A549 (cell line): Measurements from ENCODE around the gene OR52R1.

Experiments used
- CBX8 ChIP-seq: fragments of 200-600 bp; sonication (generic); IDR thresholded peaks from 2 replicates; pipeline ENCODE4 v1.6.1; 2016
- KDM1A ChIP-seq: fragments of 200-600 bp; sonication (generic); IDR thresholded peaks from 2 replicates; pipeline ENCODE4 v1.6.1; 2016; ENCODE audit warnings: low read depth, mild to moderate bottlenecking
- MYC ChIP-seq: IDR thresholded peaks from 2 replicates; pipeline ENCODE4 v1.6.1; 2012; ENCODE audit warnings: mild to moderate bottlenecking, inconsistent platforms, low read length, improper control_type of control experiment, borderline replicate concordance
- RAD21 ChIP-seq, 2 experiments: fragments of >200 bp in 1 of 2; sonication (Bioruptor Twin) in 1 of 2; formaldehyde crosslinking in 1 of 2; IDR thresholded peaks in 1 of 2; conservative IDR thresholded peaks in 1 of 2; 2 replicates in 1 of 2; 3 replicates in 1 of 2; pipeline ENCODE4 v1.6.1; 2012 to 2018; ENCODE audit warnings: inconsistent platforms in 1 of 2
- TF ChIP-seq, protein P1 (sequence below): fragments of >200 bp; sonication (Bioruptor Twin); formaldehyde crosslinking; IDR thresholded peaks from 3 replicates; pipeline ENCODE4 v1.5.1; 2016
- TF ChIP-seq, protein P2 (sequence below): fragments of 200-600 bp; sonication (generic); IDR thresholded peaks from 2 replicates; pipeline ENCODE4 v1.6.1; 2016; ENCODE audit warnings: antibody characterized with exemption, mild to moderate bottlenecking, moderate library complexity
- TF ChIP-seq, protein P3 (sequence below): fragments of 250-450 bp; sonication (Bioruptor Pico); IDR thresholded peaks from 2 replicates; pipeline ENCODE4 v1.5.0; 2021; ENCODE audit warnings: mild to moderate bottlenecking, moderate library complexity, borderline replicate concordance

DNA sequence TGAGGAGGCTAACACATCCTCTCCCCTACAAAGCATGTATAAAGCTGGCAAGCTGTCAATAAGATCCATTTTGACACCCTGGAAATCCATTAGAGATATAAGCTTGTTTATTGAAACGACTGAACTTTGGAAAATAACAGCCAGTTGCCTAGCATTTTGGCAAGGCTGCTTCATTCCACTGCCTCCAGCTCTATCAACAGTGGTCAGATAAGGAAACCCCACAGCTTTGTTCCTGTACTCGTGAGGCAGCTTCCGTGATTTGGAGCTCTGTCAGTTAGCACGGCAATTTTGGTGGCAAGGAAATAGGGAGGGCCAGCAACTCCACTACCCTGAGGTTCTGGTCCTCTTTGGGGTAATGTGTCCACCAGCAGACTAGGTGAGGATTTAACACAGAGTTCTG is 46.9 kb upstream of the OR52R1 start:
- TF ChIP-seq, protein P1, sequence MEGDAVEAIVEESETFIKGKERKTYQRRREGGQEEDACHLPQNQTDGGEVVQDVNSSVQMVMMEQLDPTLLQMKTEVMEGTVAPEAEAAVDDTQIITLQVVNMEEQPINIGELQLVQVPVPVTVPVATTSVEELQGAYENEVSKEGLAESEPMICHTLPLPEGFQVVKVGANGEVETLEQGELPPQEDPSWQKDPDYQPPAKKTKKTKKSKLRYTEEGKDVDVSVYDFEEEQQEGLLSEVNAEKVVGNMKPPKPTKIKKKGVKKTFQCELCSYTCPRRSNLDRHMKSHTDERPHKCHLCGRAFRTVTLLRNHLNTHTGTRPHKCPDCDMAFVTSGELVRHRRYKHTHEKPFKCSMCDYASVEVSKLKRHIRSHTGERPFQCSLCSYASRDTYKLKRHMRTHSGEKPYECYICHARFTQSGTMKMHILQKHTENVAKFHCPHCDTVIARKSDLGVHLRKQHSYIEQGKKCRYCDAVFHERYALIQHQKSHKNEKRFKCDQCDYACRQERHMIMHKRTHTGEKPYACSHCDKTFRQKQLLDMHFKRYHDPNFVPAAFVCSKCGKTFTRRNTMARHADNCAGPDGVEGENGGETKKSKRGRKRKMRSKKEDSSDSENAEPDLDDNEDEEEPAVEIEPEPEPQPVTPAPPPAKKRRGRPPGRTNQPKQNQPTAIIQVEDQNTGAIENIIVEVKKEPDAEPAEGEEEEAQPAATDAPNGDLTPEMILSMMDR, result no peak
- TF ChIP-seq, protein P2, sequence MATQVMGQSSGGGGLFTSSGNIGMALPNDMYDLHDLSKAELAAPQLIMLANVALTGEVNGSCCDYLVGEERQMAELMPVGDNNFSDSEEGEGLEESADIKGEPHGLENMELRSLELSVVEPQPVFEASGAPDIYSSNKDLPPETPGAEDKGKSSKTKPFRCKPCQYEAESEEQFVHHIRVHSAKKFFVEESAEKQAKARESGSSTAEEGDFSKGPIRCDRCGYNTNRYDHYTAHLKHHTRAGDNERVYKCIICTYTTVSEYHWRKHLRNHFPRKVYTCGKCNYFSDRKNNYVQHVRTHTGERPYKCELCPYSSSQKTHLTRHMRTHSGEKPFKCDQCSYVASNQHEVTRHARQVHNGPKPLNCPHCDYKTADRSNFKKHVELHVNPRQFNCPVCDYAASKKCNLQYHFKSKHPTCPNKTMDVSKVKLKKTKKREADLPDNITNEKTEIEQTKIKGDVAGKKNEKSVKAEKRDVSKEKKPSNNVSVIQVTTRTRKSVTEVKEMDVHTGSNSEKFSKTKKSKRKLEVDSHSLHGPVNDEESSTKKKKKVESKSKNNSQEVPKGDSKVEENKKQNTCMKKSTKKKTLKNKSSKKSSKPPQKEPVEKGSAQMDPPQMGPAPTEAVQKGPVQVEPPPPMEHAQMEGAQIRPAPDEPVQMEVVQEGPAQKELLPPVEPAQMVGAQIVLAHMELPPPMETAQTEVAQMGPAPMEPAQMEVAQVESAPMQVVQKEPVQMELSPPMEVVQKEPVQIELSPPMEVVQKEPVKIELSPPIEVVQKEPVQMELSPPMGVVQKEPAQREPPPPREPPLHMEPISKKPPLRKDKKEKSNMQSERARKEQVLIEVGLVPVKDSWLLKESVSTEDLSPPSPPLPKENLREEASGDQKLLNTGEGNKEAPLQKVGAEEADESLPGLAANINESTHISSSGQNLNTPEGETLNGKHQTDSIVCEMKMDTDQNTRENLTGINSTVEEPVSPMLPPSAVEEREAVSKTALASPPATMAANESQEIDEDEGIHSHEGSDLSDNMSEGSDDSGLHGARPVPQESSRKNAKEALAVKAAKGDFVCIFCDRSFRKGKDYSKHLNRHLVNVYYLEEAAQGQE, result no peak
- TF ChIP-seq, protein P3, sequence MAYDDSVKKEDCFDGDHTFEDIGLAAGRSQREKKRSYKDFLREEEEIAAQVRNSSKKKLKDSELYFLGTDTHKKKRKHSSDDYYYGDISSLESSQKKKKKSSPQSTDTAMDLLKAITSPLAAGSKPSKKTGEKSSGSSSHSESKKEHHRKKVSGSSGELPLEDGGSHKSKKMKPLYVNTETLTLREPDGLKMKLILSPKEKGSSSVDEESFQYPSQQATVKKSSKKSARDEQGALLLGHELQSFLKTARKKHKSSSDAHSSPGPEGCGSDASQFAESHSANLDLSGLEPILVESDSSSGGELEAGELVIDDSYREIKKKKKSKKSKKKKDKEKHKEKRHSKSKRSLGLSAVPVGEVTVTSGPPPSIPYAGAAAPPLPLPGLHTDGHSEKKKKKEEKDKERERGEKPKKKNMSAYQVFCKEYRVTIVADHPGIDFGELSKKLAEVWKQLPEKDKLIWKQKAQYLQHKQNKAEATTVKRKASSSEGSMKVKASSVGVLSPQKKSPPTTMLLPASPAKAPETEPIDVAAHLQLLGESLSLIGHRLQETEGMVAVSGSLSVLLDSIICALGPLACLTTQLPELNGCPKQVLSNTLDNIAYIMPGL (CRISPR knock-in tag), result no peak
- no peak for TF ChIP-seq MYC
- no peak for TF ChIP-seq RAD21 (conservative IDR thresholded peaks at IDR 0.05 in 1 of 2, IDR thresholded peaks at IDR 0.05 in 1 of 2)
- TF ChIP-seq CBX8, result no peak
- TF ChIP-seq KDM1A, result no peak
